Pancreas (tissue), 10 donors: ENCODE measurements around the gene PDCD7. TPM values are rescaled to one million over a fixed set of nuclear protein-coding genes. Genes with fewer than 3 reads are reported as not detected.

Experiments
- ATAC-seq, 4 donors: fragments of 200-7000 bp; cut with Tn5 transposase; one replicate each; pipeline versions ENCODE4 v1.8.0 to v1.9.1; 2020; ENCODE audit warnings: mild to moderate bottlenecking in 4 of 4, moderate library complexity in 4 of 4
- DNase-seq, 6 donors: peaks; one replicate each; pipeline ENCODE4 v3.0.0-alpha.2; 2020
- FAIRE-seq: peaks from 2 replicates; lab custom pipeline; 2012; peaks lifted over from hg19 to GRCh38; lab: Jason Lieb, UNC
- H3K27ac ChIP-seq, 4 donors: fragments of 200-600 bp; sonication (generic); 1 replicate in 3 of 4; 2 replicates in 1 of 4; pipeline versions ENCODE4 v1.5.0 to v1.8.0; 2020
- H3K27me3 ChIP-seq, 4 donors: fragments of 200-600 bp; one replicate each; pipeline ENCODE4 v1.8.0; 2021
- H3K36me3 ChIP-seq, 3 donors: fragments of 200-600 bp; sonication (generic) in 1 of 3; one replicate each; pipeline versions ENCODE4 v1.5.0 to v1.8.0; 2020 to 2021
- H3K4me1 ChIP-seq, 3 donors: fragments of 200-600 bp; one replicate each; pipeline ENCODE4 v1.8.0; 2021
- H3K4me3 ChIP-seq, 4 donors: fragments of 200-600 bp; sonication (generic) in 2 of 4; one replicate each; pipeline versions ENCODE4 v1.5.0 to v1.8.0; 2020 to 2021
- H3K9me3 ChIP-seq, 4 donors: fragments of 200-600 bp; one replicate each; pipeline ENCODE4 v1.8.0; 2021
- WGBS, 2 donors: extraction: QIAGEN DNeasy Blood & Tissue Kit; methylation state at CpG; one replicate each; pipeline ENCODE4 v1.1.7; 2013; 5-methylcytosine and 5-hydroxymethylcytosine counted together
- intact Hi-C, 3 donors: fragments of 100-400 bp; cut with DNase I; formaldehyde crosslinking; loops; one replicate each; pipeline versions ENCODE4 v1.11.1 to v1.14.2; 2022
- polyA plus RNA-seq, 2 donors: library from polyadenylated mRNA; stranded (reverse); fragments of 200-250 nt; gene quantifications; one replicate each; pipeline ENCODE4 v1.2.3, GENCODE V29; 2013
- total RNA-seq, 6 donors: library from RNA; stranded (reverse); fragmentation: NEBNext Ultra II Directional in 4 of 6; extraction: Animal tissue kit (Norgen Biotek cat#: 25700) in 4 of 6; gene quantifications; one replicate each; pipeline versions ENCODE4 v1.2.1 to v1.2.4, GENCODE V29; 2021 to 2023
- TF ChIP-seq, protein P1 (sequence below), 4 donors: fragments of 200-600 bp; sonication (generic) in 3 of 4; IDR thresholded peaks; one replicate each; pipeline versions ENCODE4 v1.5.0 to v1.8.0; 2021; ENCODE audit warnings: antibody characterized with exemption in 4 of 4
- donor health status: healthy with polysubstance abuse.
- donor health status: DM: no; HTN: no; CAD: no; lungs with moderate emphysema.
- donor health status: DM: no; HTN: no; CAD: no.
- donor health status: control.
- donor health status: control.
- donor health status: Bipolar disorder and iron deficiency.
- donor health status: DM: yes; HTN: yes; CAD: no.
- donor health status: DM: no; HTN: no; CAD: no.
- donor health status: DM: no; HTN: no; CAD: no.
- donor health status: DM: yes; HTN: yes; CAD: no.

PDCD7 gene
- total and polyA plus RNA-seq, 8 donors: 7.3 to 13.1 (median 9.3) TPM

DNA sequence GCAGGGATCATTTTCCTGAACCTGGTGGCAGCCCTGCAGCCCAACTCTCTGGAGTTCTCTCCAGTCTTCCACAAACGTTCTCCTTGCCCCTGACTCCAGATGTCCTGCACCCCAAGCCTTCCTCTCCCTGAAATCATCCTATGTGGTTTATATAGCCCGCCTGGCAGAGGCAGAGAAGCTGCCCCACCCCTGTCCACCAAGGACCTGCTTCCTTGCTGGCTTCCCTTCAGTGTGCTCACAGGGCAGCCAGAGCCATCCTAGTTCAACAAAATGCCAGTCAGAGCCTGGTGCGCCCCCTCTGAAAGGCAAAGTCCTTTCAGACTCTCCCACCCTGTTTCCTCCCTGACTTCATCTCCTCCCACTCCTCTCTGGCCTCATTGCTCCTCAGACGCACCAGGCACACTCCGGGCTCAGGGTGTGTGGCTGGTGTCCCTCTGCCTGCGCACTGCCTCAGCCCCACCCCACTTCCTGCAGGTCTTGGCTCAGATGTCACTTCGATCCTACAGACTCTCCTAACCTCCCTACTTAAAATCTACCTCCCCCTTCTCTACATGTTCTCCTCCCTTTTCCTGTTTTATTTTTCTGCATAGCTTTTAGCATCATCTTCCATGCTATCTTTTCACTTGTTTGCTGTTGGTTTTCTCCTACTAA, 51.2 kb downstream of the PDCD7 start:
- TF ChIP-seq, protein P1, sequence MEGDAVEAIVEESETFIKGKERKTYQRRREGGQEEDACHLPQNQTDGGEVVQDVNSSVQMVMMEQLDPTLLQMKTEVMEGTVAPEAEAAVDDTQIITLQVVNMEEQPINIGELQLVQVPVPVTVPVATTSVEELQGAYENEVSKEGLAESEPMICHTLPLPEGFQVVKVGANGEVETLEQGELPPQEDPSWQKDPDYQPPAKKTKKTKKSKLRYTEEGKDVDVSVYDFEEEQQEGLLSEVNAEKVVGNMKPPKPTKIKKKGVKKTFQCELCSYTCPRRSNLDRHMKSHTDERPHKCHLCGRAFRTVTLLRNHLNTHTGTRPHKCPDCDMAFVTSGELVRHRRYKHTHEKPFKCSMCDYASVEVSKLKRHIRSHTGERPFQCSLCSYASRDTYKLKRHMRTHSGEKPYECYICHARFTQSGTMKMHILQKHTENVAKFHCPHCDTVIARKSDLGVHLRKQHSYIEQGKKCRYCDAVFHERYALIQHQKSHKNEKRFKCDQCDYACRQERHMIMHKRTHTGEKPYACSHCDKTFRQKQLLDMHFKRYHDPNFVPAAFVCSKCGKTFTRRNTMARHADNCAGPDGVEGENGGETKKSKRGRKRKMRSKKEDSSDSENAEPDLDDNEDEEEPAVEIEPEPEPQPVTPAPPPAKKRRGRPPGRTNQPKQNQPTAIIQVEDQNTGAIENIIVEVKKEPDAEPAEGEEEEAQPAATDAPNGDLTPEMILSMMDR (IDR thresholded peaks at IDR 0.05): no peak
- H3K27ac ChIP-seq: no peak overlapping the region
- H3K4me1 ChIP-seq: no peaks in the 10 kb centered on the region
- no peaks in the 10 kb centered on the region for H3K9me3 ChIP-seq
- no peaks in the 10 kb centered on the region for H3K27me3 ChIP-seq
- H3K4me3 ChIP-seq: no peak overlapping the region
- no peaks in the 10 kb centered on the region for H3K36me3 ChIP-seq
- intact Hi-C loops: no loop called here
- WGBS, 2 donors: 20 to 22% methylated on average over 7 of the region's 7 CpGs
- ATAC-seq (peak in 1 of 4 donors; percentile 39), FAIRE-seq (no peak), DNase-seq (no peak)

- TF ChIP-seq, protein P1 (IDR thresholded peaks at IDR 0.05): no peak
- FAIRE-seq: no peak
- no peak for DNase-seq
- intact Hi-C loops: no loop called here
- H3K27me3 ChIP-seq: no peaks in the 10 kb centered on the region
- no peaks in the 10 kb centered on the region for H3K9me3 ChIP-seq
- H3K4me3 ChIP-seq: no peak overlapping the region
- ATAC-seq: no peak
- H3K4me1 ChIP-seq: no peaks in the 10 kb centered on the region
- no peak overlapping the region for H3K27ac ChIP-seq
- no peaks in the 10 kb centered on the region for H3K36me3 ChIP-seq
- WGBS, 2 donors: 60 to 80% methylated on average over 5 of the region's 5 CpGs
These were observed 51.9 kb downstream of the PDCD7 start for GRCh38 chr15:65081758-65082157.

DNA sequence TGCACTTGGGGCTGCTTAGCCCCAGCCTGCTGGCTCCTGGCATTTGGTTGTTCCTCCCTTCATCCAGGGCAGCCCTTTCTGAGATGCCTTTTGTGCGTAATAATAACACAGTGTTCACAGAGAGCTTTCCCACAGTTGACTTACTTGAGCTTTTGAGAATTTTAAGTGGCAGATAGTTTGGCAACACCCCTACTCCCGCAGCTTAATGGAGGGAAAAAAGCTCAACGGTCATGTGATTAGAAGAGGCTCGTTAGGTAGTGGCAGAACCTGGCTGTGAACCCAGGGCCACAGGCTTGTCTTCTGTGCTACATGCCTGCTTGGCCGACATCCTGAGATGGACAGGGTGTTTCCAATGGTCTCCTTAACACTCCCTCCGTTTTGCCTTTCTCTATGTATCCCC, 52.3 kb downstream of the PDCD7 start:
- Histone ChIP-seq H3K27me3 (no peaks in the 10 kb centered on the region), H3K9me3 (no peaks in the 10 kb centered on the region), H3K36me3 (no peaks in the 10 kb centered on the region), H3K4me3 (no peak overlapping the region), H3K27ac (no peak overlapping the region), H3K4me1 (no peaks in the 10 kb centered on the region)
- DNase-seq: no peak
- WGBS, 2 donors: 52 to 53% methylated on average over 6 of the region's 6 CpGs
- no peak for ATAC-seq
- no peak for FAIRE-seq
- TF ChIP-seq, protein P1 (IDR thresholded peaks at IDR 0.05): no peak
- intact Hi-C loops: no loop called here

- H3K27me3 ChIP-seq: no peaks in the 10 kb centered on the region
- WGBS, 2 donors: 86 to 96% methylated on average over 5 of the region's 5 CpGs
- FAIRE-seq: no peak
- no peak for ATAC-seq
- no peaks in the 10 kb centered on the region for H3K4me1 ChIP-seq
- TF ChIP-seq, protein P1 (IDR thresholded peaks at IDR 0.05): no peak
- no peak overlapping the region for H3K27ac ChIP-seq
- intact Hi-C loops: no loop called here
- no peaks in the 10 kb centered on the region for H3K9me3 ChIP-seq
- no peak overlapping the region for H3K4me3 ChIP-seq
- no peaks in the 10 kb centered on the region for H3K36me3 ChIP-seq
- no peak for DNase-seq
These were observed 54.0 kb downstream of the PDCD7 start for GRCh38 chr15:65079580-65079979.

- peak; percentile 27 to 85 (median 56) for DNase-seq
- Histone ChIP-seq H3K36me3 (no peaks in the 10 kb centered on the region), H3K4me3 (no peak overlapping the region), H3K4me1 (no peaks in the 10 kb centered on the region), H3K9me3 (no peaks in the 10 kb centered on the region), H3K27me3 (no peaks in the 10 kb centered on the region), H3K27ac (no peak overlapping the region)
- no peak for FAIRE-seq
- intact Hi-C loops: no loop called here
- peak; percentile 61 to 89 (median 86) for ATAC-seq
- TF ChIP-seq, protein P1 (IDR thresholded peaks at IDR 0.05): peak in 2 of 4 donors; percentile 22 to 34
- 14 to 16% methylated on average over 24 of the region's 24 CpGs for whole genome bisulfite sequencing, 2 donors
These were observed 55.6 kb downstream of the PDCD7 start for GRCh38 chr15:65077981-65078352.
